Renal cortical epithelial cell (primary cell): ENCODE results near the gene ATP8B1. TPM values are rescaled to one million over a fixed set of nuclear protein-coding genes. Genes with fewer than 3 reads are reported as not detected.
"Not testable (repeated sequence)": the region's sequence is repeated elsewhere in the genome, so short reads cannot be mapped to it uniquely, and the experiment has no call there.

Source experiments
- DNase-seq: peaks from one replicate; pipeline ENCODE4 v3.0.0-alpha.2; 2011; ENCODE audit warnings: low read depth
- total RNA-seq: library from RNA; depleted of rRNA; stranded (reverse); fragments of >200 nt; gene quantifications from 2 replicates; pipeline ENCODE4 v1.2.3, GENCODE V29; 2014

Gene ATP8B1
- total RNA-seq, 1 donor from 2014 or later, result 27.1 TPM

- DNase-seq, result peak; percentile 37
Measured at GRCh38 chr18:57666818-57667497, 136.2 kb downstream of the ATP8B1 start.

- no peak for DNase-seq
Measured at GRCh38 chr18:57664568-57665165, 138.4 kb downstream of the ATP8B1 start.

- DNase-seq, result no peak
Measured at GRCh38 chr18:57660961-57661360, 142.2 kb downstream of the ATP8B1 start.

GRCh38 chr18:57659460-57660102, 143.5 kb downstream of the ATP8B1 start:
- no peak for DNase-seq

GRCh38 chr18:57657542-57657941, 145.6 kb downstream of the ATP8B1 start:
- no peak for DNase-seq

GRCh38 chr18:57655740-57656139, 147.4 kb downstream of the ATP8B1 start:
- DNase-seq, result no peak

GRCh38 chr18:57651914-57652313, 151.2 kb downstream of the ATP8B1 start:
- no peak for DNase-seq

- DNase-seq, result peak; percentile 91
Measured at GRCh38 chr18:57649556-57650500, 153.3 kb downstream of the ATP8B1 start.

GRCh38 chr18:57648414-57648813, 154.7 kb downstream of the ATP8B1 start:
- no peak for DNase-seq

GRCh38 chr18:57644540-57644939, 158.6 kb downstream of the ATP8B1 start:
- peak; percentile 52 for DNase-seq

- DNase-seq, result not testable (repeated sequence)
Measured at GRCh38 chr18:57643726-57644125, 159.4 kb downstream of the ATP8B1 start.

- not testable (repeated sequence) for DNase-seq
Measured at GRCh38 chr18:57642462-57642861, 160.7 kb downstream of the ATP8B1 start.

GRCh38 chr18:57640749-57641148, 162.4 kb downstream of the ATP8B1 start:
- DNase-seq, result no peak

GRCh38 chr18:57640236-57640635, 162.9 kb downstream of the ATP8B1 start:
- no peak for DNase-seq

- no peak for DNase-seq
Measured at GRCh38 chr18:57635003-57635822, 167.9 kb downstream of the ATP8B1 start.

- DNase-seq, result no peak
Measured at GRCh38 chr18:57631697-57632096, 171.4 kb downstream of the ATP8B1 start.

- peak; percentile 90 for DNase-seq
Measured at GRCh38 chr18:57630754-57631595, 172.1 kb downstream of the ATP8B1 start.

GRCh38 chr18:57630002-57630753, 172.9 kb downstream of the ATP8B1 start:
- DNase-seq, result peak; percentile 80

- no peak for DNase-seq
Measured at GRCh38 chr18:57629422-57629821, 173.7 kb downstream of the ATP8B1 start.
